ENCODE results near the gene MACROD2. TPM values are rescaled to one million over a fixed set of nuclear protein-coding genes. Genes with fewer than 3 reads are reported as not detected.

Gene MACROD2
- polyA plus RNA-seq, 1 experiment: 0.47 TPM

- ChIA-PET POLR2A (no interaction called here), CTCF (no interaction called here)
- no peaks in the 10 kb centered on the region for H3K36me3 ChIP-seq (ENCODE audit: control insufficient read depth, insufficient read depth, low read length)
- H3K4me3 ChIP-seq (ENCODE audit: low read depth, low read length): no peak overlapping the region
- DNase-seq (ENCODE audit: low read depth): peak; percentile 19
- no peak for TF ChIP-seq CTCF (IDR thresholded peaks at IDR 0.05; ENCODE audit: insufficient read depth, low read depth, low read length)
- no peaks in the 10 kb centered on the region for H3K27me3 ChIP-seq (ENCODE audit: control insufficient read depth, insufficient read depth, low read length)
Measured at GRCh38 chr20:15555913-15556312, 1560.6 kb downstream of the MACROD2 start.

- H3K27me3 ChIP-seq (ENCODE audit: control insufficient read depth, insufficient read depth, low read length): no peaks in the 10 kb centered on the region
- H3K4me3 ChIP-seq (ENCODE audit: low read depth, low read length): no peak overlapping the region
- DNase-seq (ENCODE audit: low read depth): no peak
- CTCF ChIA-PET: no interaction called here
- POLR2A ChIA-PET: no interaction called here
- no peaks in the 10 kb centered on the region for H3K36me3 ChIP-seq (ENCODE audit: control insufficient read depth, insufficient read depth, low read length)
- no peak for TF ChIP-seq CTCF (IDR thresholded peaks at IDR 0.05; ENCODE audit: insufficient read depth, low read depth, low read length)
Measured at GRCh38 chr20:15556869-15557268, 1561.6 kb downstream of the MACROD2 start.

GRCh38 chr20:15561070-15561569 lies 1565.8 kb downstream of the MACROD2 start:
- no peak for DNase-seq (ENCODE audit: low read depth)
- H3K27me3 ChIP-seq (ENCODE audit: control insufficient read depth, insufficient read depth, low read length): no peaks in the 10 kb centered on the region
- no peaks in the 10 kb centered on the region for H3K36me3 ChIP-seq (ENCODE audit: control insufficient read depth, insufficient read depth, low read length)
- no peak overlapping the region for H3K4me3 ChIP-seq (ENCODE audit: low read depth, low read length)
- POLR2A ChIA-PET: no interaction called here
- CTCF ChIA-PET: no interaction called here
- TF ChIP-seq CTCF (IDR thresholded peaks at IDR 0.05; ENCODE audit: insufficient read depth, low read depth, low read length): no peak

- Histone ChIP-seq H3K36me3 (ENCODE audit: control insufficient read depth, insufficient read depth, low read length) (no peaks in the 10 kb centered on the region), H3K4me3 (ENCODE audit: low read depth, low read length) (no peak overlapping the region), H3K27me3 (ENCODE audit: control insufficient read depth, insufficient read depth, low read length) (no peaks in the 10 kb centered on the region)
- TF ChIP-seq CTCF (IDR thresholded peaks at IDR 0.05; ENCODE audit: insufficient read depth, low read depth, low read length): no peak
- DNase-seq (ENCODE audit: low read depth): no peak
- CTCF ChIA-PET: interaction anchor here (0.6 to 1.5 kb wide), 3 partner anchors 13 to 70 kb away, joined by 3 read pairs; no protein-coding TSS in a partner anchor
- POLR2A ChIA-PET: no interaction called here
Measured at GRCh38 chr20:15561707-15562404, 1566.5 kb downstream of the MACROD2 start.

- TF ChIP-seq CTCF (IDR thresholded peaks at IDR 0.05; ENCODE audit: insufficient read depth, low read depth, low read length): no peak
- ChIA-PET CTCF (no interaction called here), POLR2A (no interaction called here)
- DNase-seq (ENCODE audit: low read depth): no peak
- Histone ChIP-seq H3K27me3 (ENCODE audit: control insufficient read depth, insufficient read depth, low read length) (no peaks in the 10 kb centered on the region), H3K36me3 (ENCODE audit: control insufficient read depth, insufficient read depth, low read length) (no peaks in the 10 kb centered on the region), H3K4me3 (ENCODE audit: low read depth, low read length) (no peak overlapping the region)
Measured at GRCh38 chr20:15563836-15564235, 1568.5 kb downstream of the MACROD2 start.

Measured in BJ (cell line).